Stimulated activated naive CD4-positive, alpha-beta T cell treated with Interleukin-2 at 50 U/mL for 16 hours (primary cell): ENCODE data around the gene SLC10A6.

ENCODE experiments used
- DNase-seq: peaks from one replicate; lab custom pipeline; 2025; lab: John Stamatoyannopoulos, UW

SLC10A6 gene

GRCh38 chr4:86847571-86847970, 1.6 kb downstream of the SLC10A6 start:
- DNase-seq, result no peak

GRCh38 chr4:86846921-86847320, 2.3 kb downstream of the SLC10A6 start:
- no peak for DNase-seq

- no peak for DNase-seq
These were observed 3.6 kb downstream of the SLC10A6 start for GRCh38 chr4:86845593-86845992.

GRCh38 chr4:86841309-86841708, 7.9 kb downstream of the SLC10A6 start:
- DNase-seq, result no peak

- no peak for DNase-seq
These were observed 8.3 kb downstream of the SLC10A6 start for GRCh38 chr4:86840858-86841257.

- no peak for DNase-seq
These were observed 11.3 kb downstream of the SLC10A6 start for GRCh38 chr4:86837691-86838503.

GRCh38 chr4:86835677-86836076, 13.5 kb downstream of the SLC10A6 start:
- no peak for DNase-seq

GRCh38 chr4:86834901-86835300, 14.3 kb downstream of the SLC10A6 start:
- DNase-seq, result no peak

- no peak for DNase-seq
These were observed 15.6 kb downstream of the SLC10A6 start for GRCh38 chr4:86833615-86834014.

GRCh38 chr4:86831262-86832130, 17.7 kb downstream of the SLC10A6 start:
- DNase-seq, result no peak

- DNase-seq, result no peak
These were observed 23.7 kb downstream of the SLC10A6 start for GRCh38 chr4:86825511-86825910.

GRCh38 chr4:86822136-86822535, 27.0 kb downstream of the SLC10A6 start:
- no peak for DNase-seq

GRCh38 chr4:86821151-86821550, 28.0 kb downstream of the SLC10A6 start:
- DNase-seq, result no peak

- no peak for DNase-seq
These were observed 29.6 kb downstream of the SLC10A6 start for GRCh38 chr4:86819561-86819960.

- DNase-seq, result no peak
These were observed 30.3 kb downstream of the SLC10A6 start for GRCh38 chr4:86818841-86819240.

- DNase-seq, result no peak
These were observed 31.0 kb downstream of the SLC10A6 start for GRCh38 chr4:86818211-86818610.

GRCh38 chr4:86816501-86817273, 32.5 kb downstream of the SLC10A6 start:
- DNase-seq, result no peak

- no peak for DNase-seq
These were observed 33.5 kb downstream of the SLC10A6 start for GRCh38 chr4:86815653-86816052.

- DNase-seq, result no peak
These were observed 38.3 kb downstream of the SLC10A6 start for GRCh38 chr4:86810847-86811246.

- DNase-seq, result no peak
These were observed 39.4 kb downstream of the SLC10A6 start for GRCh38 chr4:86809809-86810208.

- no peak for DNase-seq
These were observed 58.1 kb downstream of the SLC10A6 start for GRCh38 chr4:86791126-86791525.

GRCh38 chr4:86788826-86789225, 60.4 kb downstream of the SLC10A6 start:
- no peak for DNase-seq
